Astrocyte (in vitro differentiated cells and primary cell): Measurements from ENCODE around the gene FBXW7. TPM values are rescaled to one million over a fixed set of nuclear protein-coding genes. Genes with fewer than 3 reads are reported as not detected.

Source experiments
- DNase-seq: peaks from one replicate; pipeline ENCODE4 v3.0.0-alpha.2; 2010; ENCODE audit warnings: low read depth
- FAIRE-seq: peaks from 2 replicates; lab custom pipeline; 2011; peaks lifted over from hg19 to GRCh38; lab: Jason Lieb, UNC
- H2AFZ ChIP-seq: 2 replicates; pipeline ENCODE4 v1.6.0; 2012; ENCODE audit warnings: low read depth, low read length, inconsistent platforms
- H3K27ac ChIP-seq: 2 replicates; pipeline ENCODE4 v1.5.1; 2011; ENCODE audit warnings: low read depth, low read length, inconsistent platforms
- H3K27me3 ChIP-seq: 2 replicates; pipeline ENCODE4 v1.6.0; 2011; ENCODE audit warnings: low read length, inconsistent platforms; ENCODE audit not compliant: insufficient read depth
- H3K36me3 ChIP-seq: 2 replicates; pipeline ENCODE4 v1.5.1; 2011; ENCODE audit warnings: low read length, inconsistent platforms; ENCODE audit not compliant: insufficient read depth
- H3K4me1 ChIP-seq: 2 replicates; pipeline ENCODE4 v1.5.1; 2011; ENCODE audit warnings: low read length, inconsistent platforms; ENCODE audit not compliant: insufficient read depth
- H3K4me2 ChIP-seq: 2 replicates; pipeline ENCODE4 v1.6.0; 2012; ENCODE audit warnings: low read length, inconsistent platforms
- H3K4me3 ChIP-seq: 2 replicates; pipeline ENCODE4 v1.5.1; 2011; ENCODE audit warnings: low read depth, mild to moderate bottlenecking, low read length, inconsistent platforms; ENCODE audit not compliant: insufficient read depth
- H3K79me2 ChIP-seq: 2 replicates; pipeline ENCODE4 v1.6.0; 2012; ENCODE audit warnings: mild to moderate bottlenecking, low read length, inconsistent platforms; ENCODE audit not compliant: insufficient read depth
- H3K9ac ChIP-seq: 2 replicates; pipeline ENCODE4 v1.6.0; 2012; ENCODE audit warnings: mild to moderate bottlenecking, low read length, inconsistent platforms
- H3K9me3 ChIP-seq: 2 replicates; pipeline ENCODE4 v1.5.1; 2012; ENCODE audit warnings: low read depth, mild to moderate bottlenecking, low read length, inconsistent platforms; ENCODE audit not compliant: insufficient read depth
- H4K20me1 ChIP-seq: 2 replicates; pipeline ENCODE4 v1.6.0; 2012; ENCODE audit warnings: low read length, inconsistent platforms; ENCODE audit not compliant: insufficient read depth
- H3K27ac Mint-ChIP-seq: one replicate; pipeline ENCODE4 v1.8.0; 2021; ENCODE audit warnings: mild to moderate bottlenecking, mixed read lengths; ENCODE audit not compliant: unreplicated experiment
- H3K27me3 Mint-ChIP-seq: one replicate; pipeline ENCODE4 v1.8.0; 2021; ENCODE audit warnings: low read depth, mixed read lengths; ENCODE audit not compliant: unreplicated experiment
- H3K36me3 Mint-ChIP-seq: one replicate; pipeline ENCODE4 v1.8.0; 2021; ENCODE audit warnings: low read depth, mixed read lengths; ENCODE audit not compliant: unreplicated experiment
- H3K4me1 Mint-ChIP-seq: one replicate; pipeline ENCODE4 v1.8.0; 2021; ENCODE audit warnings: low read depth, mixed read lengths; ENCODE audit not compliant: unreplicated experiment
- H3K4me3 Mint-ChIP-seq: one replicate; pipeline ENCODE4 v1.8.0; 2021; ENCODE audit warnings: mild to moderate bottlenecking, moderate library complexity, mixed read lengths; ENCODE audit not compliant: unreplicated experiment
- H3K9me3 Mint-ChIP-seq: one replicate; pipeline ENCODE4 v1.8.0; 2021; ENCODE audit warnings: mild to moderate bottlenecking, mixed read lengths; ENCODE audit not compliant: unreplicated experiment
- EZH2 ChIP-seq: IDR thresholded peaks from 2 replicates; pipeline ENCODE4 v1.6.1; 2012; ENCODE audit warnings: mild to moderate bottlenecking, low read length, inconsistent platforms; ENCODE audit not compliant: insufficient read depth
- total RNA-seq: library from RNA; stranded (reverse); gene quantifications from 2 replicates; pipeline ENCODE4 v1.2.1, GENCODE V29; 2021
- TF ChIP-seq, protein P1 (sequence below): IDR thresholded peaks from 2 replicates; pipeline ENCODE4 v1.5.1; 2011; ENCODE audit warnings: low read depth, mild to moderate bottlenecking, inconsistent platforms, low read length, moderate library complexity; ENCODE audit not compliant: insufficient read depth

The FBXW7 gene
- total RNA-seq, 1 donor from 2014 or later = 34.7 TPM

DNA sequence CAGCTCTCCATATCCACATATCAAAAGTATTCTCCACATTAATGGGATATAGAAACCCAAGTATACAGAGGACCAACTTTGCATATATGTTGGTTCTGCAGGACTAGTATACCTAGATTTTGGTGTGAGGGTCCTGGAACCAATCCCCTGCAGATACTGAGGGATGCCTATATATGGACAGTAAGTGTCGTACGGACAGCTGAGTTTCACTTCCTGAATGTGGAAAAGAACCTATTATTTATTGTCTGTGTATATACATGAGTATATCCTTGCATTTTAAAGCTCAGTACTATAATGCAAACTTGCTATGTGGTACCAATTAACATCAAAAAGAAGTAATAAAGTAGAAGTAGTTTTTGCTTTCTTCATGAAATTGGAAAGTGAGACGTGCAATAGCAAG, 101.9 kb downstream of the FBXW7 start:
- FAIRE-seq (no peak), DNase-seq (no peak)
- Histone ChIP-seq H3K9me3 (peaks cover 4% of the 10 kb centered on the region), H3K4me1 (no peaks in the 10 kb centered on the region), H3K4me3 (no peak overlapping the region), H4K20me1 (peaks cover 24% of the 10 kb centered on the region), H3K27ac (no peak overlapping the region), H3K4me2 (no peak overlapping the region), H3K9ac (no peak overlapping the region), H3K27me3 (no peaks in the 10 kb centered on the region), H3K79me2 (peaks cover 18% of the 10 kb centered on the region), H2AFZ (no peak overlapping the region), H3K36me3 (no peaks in the 10 kb centered on the region)
- Mint-ChIP-seq H3K4me1 (peaks cover 23% of the 10 kb centered on the region), H3K4me3 (no peak overlapping the region), H3K27ac (no peak overlapping the region), H3K36me3 (peaks cover 2% of the 10 kb centered on the region), H3K27me3 (no peaks in the 10 kb centered on the region), H3K9me3 (peaks cover 5% of the 10 kb centered on the region)
- TF ChIP-seq EZH2 = no peak
- TF ChIP-seq, protein P1, sequence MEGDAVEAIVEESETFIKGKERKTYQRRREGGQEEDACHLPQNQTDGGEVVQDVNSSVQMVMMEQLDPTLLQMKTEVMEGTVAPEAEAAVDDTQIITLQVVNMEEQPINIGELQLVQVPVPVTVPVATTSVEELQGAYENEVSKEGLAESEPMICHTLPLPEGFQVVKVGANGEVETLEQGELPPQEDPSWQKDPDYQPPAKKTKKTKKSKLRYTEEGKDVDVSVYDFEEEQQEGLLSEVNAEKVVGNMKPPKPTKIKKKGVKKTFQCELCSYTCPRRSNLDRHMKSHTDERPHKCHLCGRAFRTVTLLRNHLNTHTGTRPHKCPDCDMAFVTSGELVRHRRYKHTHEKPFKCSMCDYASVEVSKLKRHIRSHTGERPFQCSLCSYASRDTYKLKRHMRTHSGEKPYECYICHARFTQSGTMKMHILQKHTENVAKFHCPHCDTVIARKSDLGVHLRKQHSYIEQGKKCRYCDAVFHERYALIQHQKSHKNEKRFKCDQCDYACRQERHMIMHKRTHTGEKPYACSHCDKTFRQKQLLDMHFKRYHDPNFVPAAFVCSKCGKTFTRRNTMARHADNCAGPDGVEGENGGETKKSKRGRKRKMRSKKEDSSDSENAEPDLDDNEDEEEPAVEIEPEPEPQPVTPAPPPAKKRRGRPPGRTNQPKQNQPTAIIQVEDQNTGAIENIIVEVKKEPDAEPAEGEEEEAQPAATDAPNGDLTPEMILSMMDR = no peak

DNA sequence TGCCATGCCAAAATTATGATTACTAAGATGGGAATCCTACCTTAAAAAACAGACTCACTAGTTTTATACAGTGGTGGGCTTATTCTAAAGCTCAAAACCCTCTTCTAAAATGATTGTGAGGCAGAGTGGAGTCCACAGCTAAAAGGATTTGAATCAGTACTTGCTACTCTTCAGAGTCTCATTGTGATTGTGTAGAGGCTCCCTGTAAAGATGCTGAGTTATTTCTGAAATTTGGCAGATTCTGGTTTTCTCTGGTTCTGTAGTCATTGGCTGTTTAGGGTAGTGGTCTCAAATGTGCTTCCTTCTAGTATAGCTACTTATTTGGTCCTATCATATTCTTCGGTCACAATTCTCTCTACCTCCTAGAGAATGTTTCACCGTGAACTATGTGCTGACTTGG, 104.1 kb downstream of the FBXW7 start:
- Histone ChIP-seq H3K27me3 (no peaks in the 10 kb centered on the region), H3K4me3 (no peak overlapping the region), H3K36me3 (no peaks in the 10 kb centered on the region), H3K4me2 (no peak overlapping the region), H4K20me1 (peaks cover 12% of the 10 kb centered on the region), H3K9ac (no peak overlapping the region), H3K9me3 (peaks cover 4% of the 10 kb centered on the region), H3K4me1 (no peaks in the 10 kb centered on the region), H2AFZ (no peak overlapping the region), H3K27ac (no peak overlapping the region), H3K79me2 (peaks cover 12% of the 10 kb centered on the region)
- FAIRE-seq (no peak), DNase-seq (no peak)
- Mint-ChIP-seq H3K27ac (peak overlapping the region; percentile 73), H3K4me3 (no peak overlapping the region), H3K36me3 (peaks cover 3% of the 10 kb centered on the region), H3K27me3 (no peaks in the 10 kb centered on the region), H3K4me1 (peaks cover 23% of the 10 kb centered on the region), H3K9me3 (peaks cover 5% of the 10 kb centered on the region)
- TF ChIP-seq, protein P1 = no peak
- TF ChIP-seq EZH2 = no peak

DNA sequence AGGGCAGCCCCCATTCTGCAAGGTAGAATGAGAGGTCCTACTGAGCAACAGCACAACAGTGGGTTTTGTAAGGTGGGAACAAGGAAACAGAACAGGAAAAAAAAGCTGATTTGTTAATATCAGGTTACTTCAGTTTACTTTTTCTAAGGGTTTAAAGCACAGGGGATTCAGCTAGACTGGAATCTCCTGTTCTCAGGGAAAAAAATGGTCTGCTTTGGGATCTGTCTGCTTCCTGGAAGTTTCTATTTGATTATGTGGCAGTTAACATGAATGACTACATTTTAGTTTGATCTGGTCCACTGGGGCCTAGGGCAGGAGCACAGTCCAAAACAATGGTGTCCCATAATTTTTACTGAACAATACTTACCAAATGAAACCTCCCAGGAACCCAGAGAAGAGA, 104.6 kb downstream of the FBXW7 start:
- Histone ChIP-seq H4K20me1 (peaks cover 12% of the 10 kb centered on the region), H3K9me3 (no peaks in the 10 kb centered on the region), H3K27ac (no peak overlapping the region), H3K79me2 (peaks cover 9% of the 10 kb centered on the region), H3K4me2 (no peak overlapping the region), H2AFZ (no peak overlapping the region), H3K36me3 (no peaks in the 10 kb centered on the region), H3K9ac (no peak overlapping the region), H3K4me1 (no peaks in the 10 kb centered on the region), H3K4me3 (no peak overlapping the region), H3K27me3 (no peaks in the 10 kb centered on the region)
- Mint-ChIP-seq H3K4me3 (no peak overlapping the region), H3K9me3 (peaks cover 5% of the 10 kb centered on the region), H3K27ac (peak overlapping the region; percentile 73), H3K27me3 (no peaks in the 10 kb centered on the region), H3K36me3 (peaks cover 7% of the 10 kb centered on the region), H3K4me1 (peaks cover 23% of the 10 kb centered on the region)
- FAIRE-seq = no peak
- DNase-seq = no peak
- TF ChIP-seq, protein P1 = no peak
- no peak for TF ChIP-seq EZH2
